Measurements from ENCODE around the gene PC. TPM values are rescaled to one million over a fixed set of nuclear protein-coding genes. Genes with fewer than 3 reads are reported as not detected.

PC gene
- polyA plus RNA-seq, 2 of the 4 experiments (the other 2 are of a cell fraction) = 14.2 to 45.9 TPM

GRCh38 chr11:67002921-67003411 lies 44.8 kb upstream of the PC start:
- H3K9me3 ChIP-seq = no peaks in the 10 kb centered on the region
- ATAC-seq (no peak), DNase-seq (ENCODE audit: low read depth in 1 of 2, low spot score in 1 of 2) (no peak), FAIRE-seq (no peak)
- H3K27ac ChIP-seq = peak overlapping the region in 1 of 2 experiments; percentile 24; a peak in 2 of 6 replicates
- TF ChIP-seq ZFP36 (IDR thresholded peaks at IDR 0.05; ENCODE audit: borderline replicate concordance, partially characterized antibody) (no peak), PHF8 (IDR thresholded peaks at IDR 0.05; ENCODE audit: borderline replicate concordance, low read depth) (no peak), POLR2AphosphoS2 (conservative IDR thresholded peaks at IDR 0.05; ENCODE audit: low read length) (no peak), JUNB (IDR thresholded peaks at IDR 0.05) (no peak), PBX3 (IDR thresholded peaks at IDR 0.05) (no peak), RFX5 (IDR thresholded peaks at IDR 0.05) (no peak), CHD4 (IDR thresholded peaks at IDR 0.05; ENCODE audit: borderline replicate concordance) (no peak), RNF2 (IDR thresholded peaks at IDR 0.05; ENCODE audit: borderline replicate concordance, low read depth) (no peak), FOSL2 (IDR thresholded peaks at IDR 0.05) (no peak), FOSL2 (CRISPR knock-in tag; IDR thresholded peaks at IDR 0.05) (no peak), EP300 (IDR thresholded peaks at IDR 0.05) (no peak), HOXB5 (CRISPR knock-in tag; IDR thresholded peaks at IDR 0.05) (no peak), BHLHE40 (IDR thresholded peaks at IDR 0.05; ENCODE audit: low read depth, low read length) (no peak), SMC3 (IDR thresholded peaks at IDR 0.05) (no peak), FOSB (CRISPR knock-in tag; IDR thresholded peaks at IDR 0.05) (no peak), RARB (CRISPR knock-in tag; IDR thresholded peaks at IDR 0.05) (no peak), E2F6 (IDR thresholded peaks at IDR 0.05; ENCODE audit: borderline replicate concordance, low read depth) (no peak)
- no peak overlapping the region for H3K4me3 ChIP-seq
- ChIA-PET CTCF (interaction anchor here (1.2 kb wide), 1 partner anchor 27 kb away, joined by 3 read pairs; no protein-coding TSS in a partner anchor), POLR2A (no interaction called here)
- WGBS (ENCODE audit: missing lambda C conversion rate) = 90% methylated on average over 5 of the region's 5 CpGs
- no peaks in the 10 kb centered on the region for H3K4me1 ChIP-seq
- H3K4me2 ChIP-seq = no peak overlapping the region

- ChIA-PET CTCF (interaction anchor here (1.0 to 1.2 kb wide), 2 partner anchors 16 to 27 kb away, joined by 3 read pairs; no protein-coding TSS in a partner anchor), POLR2A (no interaction called here)
These were observed 44.2 kb upstream of the PC start for GRCh38 chr11:67002297-67002913.

More at GRCh38 chr11:67002297-67002913, 44.2 kb upstream of the PC start:
- H3K4me3 ChIP-seq = no peak overlapping the region
- DNase-seq (ENCODE audit: low read depth in 1 of 2, low spot score in 1 of 2) = no peak
- FAIRE-seq = no peak
- H3K27ac ChIP-seq = peak overlapping the region in 1 of 2 experiments; percentile 24; a peak in 1 of 6 replicates
- 69% methylated on average over 8 of the region's 8 CpGs for WGBS (ENCODE audit: missing lambda C conversion rate)
- no peak for TF ChIP-seq HEYL (CRISPR knock-in tag; IDR thresholded peaks at IDR 0.05)
- TF ChIP-seq HMGXB4 (CRISPR knock-in tag; IDR thresholded peaks at IDR 0.05; ENCODE audit: borderline replicate concordance) = no peak
- TF ChIP-seq CTCF (IDR thresholded peaks at IDR 0.05) = no peak
- no peak for TF ChIP-seq FOSB (CRISPR knock-in tag; IDR thresholded peaks at IDR 0.05)
- no peak for TF ChIP-seq RARB (CRISPR knock-in tag; IDR thresholded peaks at IDR 0.05)
- TF ChIP-seq MAX (IDR thresholded peaks at IDR 0.05) = no peak
- TF ChIP-seq GATA3 (IDR thresholded peaks at IDR 0.05; ENCODE audit: borderline replicate concordance) = no peak
- no peak for TF ChIP-seq RFX5 (IDR thresholded peaks at IDR 0.05)
- TF ChIP-seq FOXS1 (CRISPR knock-in tag; IDR thresholded peaks at IDR 0.05) = no peak
- TF ChIP-seq REST (IDR thresholded peaks at IDR 0.05) = no peak
- H3K4me1 ChIP-seq = peaks cover 1% of the 10 kb centered on the region; the same call in 2 of the 3 replicates
- no peaks in the 10 kb centered on the region for H3K9me3 ChIP-seq
- ATAC-seq = no peak
- H3K4me2 ChIP-seq = no peak overlapping the region
